IMR-90 (cell line): ENCODE data around the gene AXDND1.

Experiments used
- CEBPB ChIP-seq: IDR thresholded peaks from 2 replicates; pipeline ENCODE4 v1.6.1; 2012; ENCODE audit warnings: low read depth, low read length, improper control_type of control experiment
- FOS ChIP-seq: fragments of 150-350 bp; IDR thresholded peaks from 2 replicates; pipeline ENCODE4 v1.6.1; 2016; ENCODE audit warnings: low read depth, low read length
- MAFK ChIP-seq: IDR thresholded peaks from 2 replicates; pipeline ENCODE4 v1.6.1; 2012; ENCODE audit warnings: low read depth, low read length, improper control_type of control experiment
- MAZ ChIP-seq: IDR thresholded peaks from 2 replicates; pipeline ENCODE4 v1.6.1; 2012; ENCODE audit warnings: low read depth, mild to moderate bottlenecking, low read length, improper control_type of control experiment, moderate library complexity, borderline replicate concordance
- MXI1 ChIP-seq: IDR thresholded peaks from 2 replicates; pipeline ENCODE4 v1.6.1; 2012; ENCODE audit warnings: low read depth, mild to moderate bottlenecking, low read length, moderate library complexity, borderline replicate concordance
- POLR2A ChIP-seq: IDR thresholded peaks from 2 replicates; pipeline ENCODE4 v1.6.1; 2012; ENCODE audit warnings: mild to moderate bottlenecking, low read depth, low read length
- RAD21 ChIP-seq: IDR thresholded peaks from 2 replicates; pipeline ENCODE4 v1.6.1; 2012; ENCODE audit warnings: low read length, improper control_type of control experiment
- RCOR1 ChIP-seq: IDR thresholded peaks from 2 replicates; pipeline ENCODE4 v1.6.1; 2012; ENCODE audit warnings: mild to moderate bottlenecking, low read length, improper control_type of control experiment; ENCODE audit not compliant: insufficient replicate concordance
- SMC3 ChIP-seq: fragments of 150-350 bp; IDR thresholded peaks from 2 replicates; pipeline ENCODE4 v1.6.1; 2016; ENCODE audit warnings: low read depth, mild to moderate bottlenecking, antibody characterized with exemption, low read length, moderate library complexity
- TF ChIP-seq, protein P1 (sequence below): conservative IDR thresholded peaks from 2 replicates; pipeline ENCODE4 v1.5.1; 2012; ENCODE audit warnings: mild to moderate bottlenecking, low read depth, low read length, improper control_type of control experiment
- TF ChIP-seq, protein P2 (sequence below): fragments of 150-350 bp; IDR thresholded peaks from 2 replicates; pipeline ENCODE4 v1.6.1; 2016; ENCODE audit warnings: low read depth, mild to moderate bottlenecking, low read length, moderate library complexity, borderline replicate concordance

DNA sequence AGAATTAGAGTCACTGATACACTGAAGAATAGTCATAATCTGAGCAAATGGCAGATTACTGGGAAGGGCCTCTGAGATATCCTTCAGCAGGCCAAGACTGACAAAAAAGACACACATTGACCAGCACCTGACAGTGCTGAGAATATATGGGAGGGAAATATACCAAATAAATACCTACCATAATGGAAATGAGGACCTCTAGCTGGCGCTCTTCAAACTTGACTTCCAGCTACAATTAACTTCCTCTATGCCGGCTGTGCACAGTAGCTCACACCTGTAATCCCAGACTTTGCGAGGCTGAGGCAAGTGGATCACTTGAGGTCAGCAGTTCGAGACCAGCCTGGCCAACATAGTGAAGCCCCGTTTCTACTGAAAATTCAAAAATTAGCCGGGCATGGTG, 140.4 kb downstream of the AXDND1 start:
- TF ChIP-seq POLR2A = no peak
- TF ChIP-seq FOS = no peak
- TF ChIP-seq, protein P1, sequence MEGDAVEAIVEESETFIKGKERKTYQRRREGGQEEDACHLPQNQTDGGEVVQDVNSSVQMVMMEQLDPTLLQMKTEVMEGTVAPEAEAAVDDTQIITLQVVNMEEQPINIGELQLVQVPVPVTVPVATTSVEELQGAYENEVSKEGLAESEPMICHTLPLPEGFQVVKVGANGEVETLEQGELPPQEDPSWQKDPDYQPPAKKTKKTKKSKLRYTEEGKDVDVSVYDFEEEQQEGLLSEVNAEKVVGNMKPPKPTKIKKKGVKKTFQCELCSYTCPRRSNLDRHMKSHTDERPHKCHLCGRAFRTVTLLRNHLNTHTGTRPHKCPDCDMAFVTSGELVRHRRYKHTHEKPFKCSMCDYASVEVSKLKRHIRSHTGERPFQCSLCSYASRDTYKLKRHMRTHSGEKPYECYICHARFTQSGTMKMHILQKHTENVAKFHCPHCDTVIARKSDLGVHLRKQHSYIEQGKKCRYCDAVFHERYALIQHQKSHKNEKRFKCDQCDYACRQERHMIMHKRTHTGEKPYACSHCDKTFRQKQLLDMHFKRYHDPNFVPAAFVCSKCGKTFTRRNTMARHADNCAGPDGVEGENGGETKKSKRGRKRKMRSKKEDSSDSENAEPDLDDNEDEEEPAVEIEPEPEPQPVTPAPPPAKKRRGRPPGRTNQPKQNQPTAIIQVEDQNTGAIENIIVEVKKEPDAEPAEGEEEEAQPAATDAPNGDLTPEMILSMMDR = no peak
- no peak for TF ChIP-seq RCOR1
- no peak for TF ChIP-seq CEBPB
- TF ChIP-seq, protein P2, sequence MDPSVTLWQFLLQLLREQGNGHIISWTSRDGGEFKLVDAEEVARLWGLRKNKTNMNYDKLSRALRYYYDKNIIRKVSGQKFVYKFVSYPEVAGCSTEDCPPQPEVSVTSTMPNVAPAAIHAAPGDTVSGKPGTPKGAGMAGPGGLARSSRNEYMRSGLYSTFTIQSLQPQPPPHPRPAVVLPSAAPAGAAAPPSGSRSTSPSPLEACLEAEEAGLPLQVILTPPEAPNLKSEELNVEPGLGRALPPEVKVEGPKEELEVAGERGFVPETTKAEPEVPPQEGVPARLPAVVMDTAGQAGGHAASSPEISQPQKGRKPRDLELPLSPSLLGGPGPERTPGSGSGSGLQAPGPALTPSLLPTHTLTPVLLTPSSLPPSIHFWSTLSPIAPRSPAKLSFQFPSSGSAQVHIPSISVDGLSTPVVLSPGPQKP = no peak
- no peak for TF ChIP-seq RAD21
- no peak for TF ChIP-seq MXI1
- TF ChIP-seq SMC3 = no peak
- no peak for TF ChIP-seq MAFK
- no peak for TF ChIP-seq MAZ
